ENCODE data around the gene GIPC2. TPM values are rescaled to one million over a fixed set of nuclear protein-coding genes. Genes with fewer than 3 reads are reported as not detected.
"Not testable (repeated sequence)": the region's sequence is repeated elsewhere in the genome, so short reads cannot be mapped to it uniquely, and the experiment has no call there.

The GIPC2 gene
- total RNA-seq, result under 1 TPM in 7 of 8 experiments, not detected in 1; 0.09 to 0.78 (median 0.43) TPM

GRCh38 chr1:78045926-78046778 lies at the start of gene GIPC2:
TSS of gene GIPC2 (plus strand) at chr1:78045966. CDS start at chr1:78046095, 129 bp downstream.
- in situ Hi-C loops (cut with MboI; ENCODE audit: low pct_unique_long_range_greater_than_20kb in 2 of 9, low sequenced_read_pairs in 9 of 9, unreplicated experiment in 9 of 9), result no loop called here
- H3K27ac ChIP-seq, result no peak within 1 kb of the TSS
- peak within 1 kb of the TSS; percentile 11 to 32 (median 23) for H3K4me3 ChIP-seq
- 0 to 20% (median 4%) methylated on average over 1 to 19 of the region's 85 CpGs; no CpG with 5 or more reads in 3 of the 10 experiments for WGBS, 10 experiments
- peak; percentile 45 to 85 (median 68) for ATAC-seq (replicated peaks in 6 of 8)
- peaks cover 0 to 8% of the 10 kb centered on the region in 2 donors for H3K4me1 ChIP-seq (replicated peaks in 1 of 2)

- Histone ChIP-seq H3K4me3 (no peak overlapping the region), H3K27ac (no peak overlapping the region), H3K4me1 (replicated peaks in 1 of 2) (no peaks in the 10 kb centered on the region)
- in situ Hi-C loops (cut with MboI; ENCODE audit: low pct_unique_long_range_greater_than_20kb in 2 of 9, low sequenced_read_pairs in 9 of 9, unreplicated experiment in 9 of 9), result loop anchor here in 1 of 9 experiments (25.0 kb wide), 1 partner anchor 116 kb away; no protein-coding TSS in a partner anchor
- ATAC-seq (replicated peaks in 6 of 8), result no peak
- 95 to 100% (median 100%) methylated on average over 1 to 5 of the region's 5 CpGs; no CpG with 5 or more reads in 2 of the 10 experiments for WGBS, 10 experiments
These were observed 49.0 kb upstream of the GIPC2 start for GRCh38 chr1:77996734-77997133.

GRCh38 chr1:78000536-78000935 lies 45.2 kb upstream of the GIPC2 start:
- H3K4me1 ChIP-seq (replicated peaks in 1 of 2), result peaks cover 2 to 13% of the 10 kb centered on the region in 2 donors
- not testable (repeated sequence) for H3K27ac ChIP-seq, H3K4me3 ChIP-seq
- ATAC-seq (replicated peaks in 6 of 8), result peak in 1 of 8 experiments; percentile 2
- 0 to 100% (median 88%) methylated on average over 1 to 11 of the region's 11 CpGs; no CpG with 5 or more reads in 2 of the 10 experiments for WGBS, 10 experiments
- in situ Hi-C loops (cut with MboI; ENCODE audit: low pct_unique_long_range_greater_than_20kb in 2 of 9, low sequenced_read_pairs in 9 of 9, unreplicated experiment in 9 of 9), result loop anchor here in 1 of 9 experiments (25.0 kb wide), 1 partner anchor 112 kb away; no protein-coding TSS in a partner anchor

- 0 to 60% (median 47%) methylated on average over 3 of the region's 3 CpGs; no CpG with 5 or more reads in 1 of the 10 experiments for WGBS, 10 experiments
- in situ Hi-C loops (cut with MboI; ENCODE audit: low pct_unique_long_range_greater_than_20kb in 2 of 9, low sequenced_read_pairs in 9 of 9, unreplicated experiment in 9 of 9), result loop anchor here in 1 of 9 experiments (25.0 kb wide), 1 partner anchor 109 kb away; no protein-coding TSS in a partner anchor
- no peak for ATAC-seq (replicated peaks in 6 of 8)
- no peak overlapping the region for H3K4me3 ChIP-seq
- peaks cover 2 to 28% of the 10 kb centered on the region in 2 donors for H3K4me1 ChIP-seq (replicated peaks in 1 of 2)
- no peak overlapping the region for H3K27ac ChIP-seq
These were observed 42.6 kb upstream of the GIPC2 start for GRCh38 chr1:78003070-78003746.

GRCh38 chr1:78003882-78004718 lies 41.7 kb upstream of the GIPC2 start:
- peak; percentile 38 to 66 (median 61) for ATAC-seq (replicated peaks in 6 of 8)
- Histone ChIP-seq H3K27ac (peak overlapping the region; percentile 88 to 95), H3K4me3 (peak overlapping the region; percentile 36 to 61 (median 45)), H3K4me1 (replicated peaks in 1 of 2) (peaks cover 2 to 28% of the 10 kb centered on the region in 2 donors)
- WGBS, 10 experiments, result 0 to 17% (median 8%) methylated on average over 2 to 8 of the region's 8 CpGs
- in situ Hi-C loops (cut with MboI; ENCODE audit: low pct_unique_long_range_greater_than_20kb in 2 of 9, low sequenced_read_pairs in 9 of 9, unreplicated experiment in 9 of 9), result loop anchor here in 1 of 9 experiments (25.0 kb wide), 1 partner anchor 108 kb away; no protein-coding TSS in a partner anchor

- Histone ChIP-seq H3K4me1 (replicated peaks in 1 of 2) (peaks cover 2 to 28% of the 10 kb centered on the region in 2 donors), H3K4me3 (peak within 1 kb of the TSS; percentile 36 to 61 (median 45)), H3K27ac (peak within 1 kb of the TSS; percentile 88 to 95)
- peak; percentile 92 to 99 (median 98) for ATAC-seq (replicated peaks in 6 of 8)
- in situ Hi-C loops (cut with MboI; ENCODE audit: low pct_unique_long_range_greater_than_20kb in 2 of 9, low sequenced_read_pairs in 9 of 9, unreplicated experiment in 9 of 9), result loop anchor here in 1 of 9 experiments (25.0 kb wide), 1 partner anchor 107 kb away; no protein-coding TSS in a partner anchor
- 0 to 5% (median 1%) methylated on average over 4 to 12 of the region's 12 CpGs for WGBS, 10 experiments
These were observed 40.9 kb upstream of the GIPC2 start, which contains the start of gene DNAJB4 for GRCh38 chr1:78004719-78005447. TSS of gene DNAJB4 (plus strand) at chr1:78004939. CDS start at chr1:78005111, 172 bp downstream.

GRCh38 chr1:78005448-78005722 lies 40.4 kb upstream of the GIPC2 start:
- peak overlapping the region; percentile 88 to 95 for H3K27ac ChIP-seq

GRCh38 chr1:78005755-78006154 lies 40.0 kb upstream of the GIPC2 start:
- H3K4me3 ChIP-seq, result peak overlapping the region; percentile 36 to 61 (median 45)
- ATAC-seq (replicated peaks in 6 of 8), result no peak
- peaks cover 2 to 28% of the 10 kb centered on the region in 2 donors for H3K4me1 ChIP-seq (replicated peaks in 1 of 2)
- in situ Hi-C loops (cut with MboI; ENCODE audit: low pct_unique_long_range_greater_than_20kb in 2 of 9, low sequenced_read_pairs in 9 of 9, unreplicated experiment in 9 of 9), result loop anchor here in 1 of 9 experiments (25.0 kb wide), 1 partner anchor 107 kb away; no protein-coding TSS in a partner anchor
- no peak overlapping the region for H3K27ac ChIP-seq
- 0 to 60% (median 25%) methylated on average over 1 of the region's 1 CpG; no CpG with 5 or more reads in 3 of the 10 experiments for WGBS, 10 experiments

More at GRCh38 chr1:78005448-78005722, 40.4 kb upstream of the GIPC2 start:
- in situ Hi-C loops (cut with MboI; ENCODE audit: low pct_unique_long_range_greater_than_20kb in 2 of 9, low sequenced_read_pairs in 9 of 9, unreplicated experiment in 9 of 9), result loop anchor here in 1 of 9 experiments (25.0 kb wide), 1 partner anchor 107 kb away; no protein-coding TSS in a partner anchor
- peaks cover 2 to 28% of the 10 kb centered on the region in 2 donors for H3K4me1 ChIP-seq (replicated peaks in 1 of 2)
- H3K4me3 ChIP-seq, result peak overlapping the region; percentile 36 to 61 (median 45)
- ATAC-seq (replicated peaks in 6 of 8), result no peak
- 0 to 17% (median 0%) methylated on average over 1 of the region's 1 CpG; no CpG with 5 or more reads in 2 of the 10 experiments for WGBS, 10 experiments

- H3K27ac ChIP-seq, result no peak overlapping the region
- ATAC-seq (replicated peaks in 6 of 8), result no peak
- peak overlapping the region; percentile 36 to 61 (median 45) for H3K4me3 ChIP-seq
- peaks cover 2 to 28% of the 10 kb centered on the region in 2 donors for H3K4me1 ChIP-seq (replicated peaks in 1 of 2)
- in situ Hi-C loops (cut with MboI; ENCODE audit: low pct_unique_long_range_greater_than_20kb in 2 of 9, low sequenced_read_pairs in 9 of 9, unreplicated experiment in 9 of 9), result loop anchor here in 1 of 9 experiments (25.0 kb wide), 1 partner anchor 106 kb away; no protein-coding TSS in a partner anchor
These were observed 39.2 kb upstream of the GIPC2 start for GRCh38 chr1:78006521-78006920.

GRCh38 chr1:78007677-78008341 lies 38.0 kb upstream of the GIPC2 start:
- Histone ChIP-seq H3K4me3 (peak overlapping the region in 2 of 5 donors; percentile 10 to 61), H3K27ac (no peak overlapping the region), H3K4me1 (replicated peaks in 1 of 2) (peaks cover 2 to 26% of the 10 kb centered on the region in 2 donors)
- ATAC-seq (replicated peaks in 6 of 8), result peak in 1 of 8 experiments; percentile 4
- WGBS, 10 experiments, result 75 to 100% (median 95%) methylated on average over 1 to 4 of the region's 4 CpGs
- in situ Hi-C loops (cut with MboI; ENCODE audit: low pct_unique_long_range_greater_than_20kb in 2 of 9, low sequenced_read_pairs in 9 of 9, unreplicated experiment in 9 of 9), result loop anchor here in 1 of 9 experiments (25.0 kb wide), 1 partner anchor 104 kb away; no protein-coding TSS in a partner anchor

- no peak overlapping the region for H3K4me3 ChIP-seq
- no peak for ATAC-seq (replicated peaks in 6 of 8)
- WGBS, 10 experiments, result 71 to 100% (median 95%) methylated on average over 1 to 3 of the region's 3 CpGs; no CpG with 5 or more reads in 1 of the 10 experiments
- H3K27ac ChIP-seq, result no peak overlapping the region
- peaks cover 0 to 17% of the 10 kb centered on the region in 2 donors for H3K4me1 ChIP-seq (replicated peaks in 1 of 2)
- in situ Hi-C loops (cut with MboI; ENCODE audit: low pct_unique_long_range_greater_than_20kb in 2 of 9, low sequenced_read_pairs in 9 of 9, unreplicated experiment in 9 of 9), result loop anchor here in 1 of 9 experiments (25.0 kb wide), 1 partner anchor 103 kb away; no protein-coding TSS in a partner anchor
These were observed 36.5 kb upstream of the GIPC2 start for GRCh38 chr1:78009276-78009675.
